Activated CD8-positive, alpha-beta memory T cell treated with anti-CD3 and anti-CD28 coated beads, Interleukin-2, amount 50 U/mL, for 48 hours (primary cell): ENCODE data around the gene B4GALNT4.
"Not testable (repeated sequence)": the region's sequence is repeated elsewhere in the genome, so short reads cannot be mapped to it uniquely, and the experiment has no call there.

Source experiments
- DNase-seq: peaks from one replicate; pipeline ENCODE4 v3.0.0-alpha.2; 2020

The B4GALNT4 gene

GRCh38 chr11:369336-370018 lies at the start of gene B4GALNT4:
TSS of gene B4GALNT4 (plus strand) at chr11:369499. CDS start at chr11:369804, 305 bp downstream.
- DNase-seq = no peak

- peak; percentile 61 for DNase-seq
Observed at GRCh38 chr11:319888-320273, 49.4 kb upstream of the B4GALNT4 start.

- peak; percentile 43 for DNase-seq
Observed at GRCh38 chr11:324156-324555, 45.1 kb upstream of the B4GALNT4 start.

- peak; percentile 50 for DNase-seq
Observed at GRCh38 chr11:324593-325517, 44.4 kb upstream of the B4GALNT4 start.

- DNase-seq = no peak
Observed at GRCh38 chr11:325796-326591, 43.3 kb upstream of the B4GALNT4 start.

- DNase-seq = peak; percentile 75
Observed at GRCh38 chr11:326592-326841, 42.8 kb upstream of the B4GALNT4 start.

- peak; percentile 84 for DNase-seq
Observed at GRCh38 chr11:326842-327580, 42.3 kb upstream of the B4GALNT4 start.

GRCh38 chr11:327581-327923 lies 41.7 kb upstream of the B4GALNT4 start:
- DNase-seq = no peak

- DNase-seq = peak; percentile 52
Observed at GRCh38 chr11:328012-328411, 41.3 kb upstream of the B4GALNT4 start.

GRCh38 chr11:328516-329100 lies 40.7 kb upstream of the B4GALNT4 start:
- peak; percentile 44 for DNase-seq

GRCh38 chr11:329886-330253 lies 39.4 kb upstream of the B4GALNT4 start:
- peak; percentile 48 for DNase-seq

- peak; percentile 57 for DNase-seq
Observed at GRCh38 chr11:330307-330693, 39.0 kb upstream of the B4GALNT4 start.

GRCh38 chr11:330694-331357 lies 38.5 kb upstream of the B4GALNT4 start:
- peak; percentile 66 for DNase-seq

- DNase-seq = peak; percentile 45
Observed at GRCh38 chr11:331358-332060, 37.8 kb upstream of the B4GALNT4 start.

- no peak for DNase-seq
Observed at GRCh38 chr11:332651-333480, 36.4 kb upstream of the B4GALNT4 start.

GRCh38 chr11:333616-334263 lies 35.6 kb upstream of the B4GALNT4 start:
- DNase-seq = not testable (repeated sequence)

GRCh38 chr11:334264-334994 lies 34.9 kb upstream of the B4GALNT4 start:
- no peak for DNase-seq

GRCh38 chr11:335779-336658 lies 33.3 kb upstream of the B4GALNT4 start:
- DNase-seq = no peak
